ENCODE measurements around the gene PARVA. TPM values are rescaled to one million over a fixed set of nuclear protein-coding genes. Genes with fewer than 3 reads are reported as not detected.

Gene PARVA
- total and polyA plus RNA-seq, 8 donors, result 18.8 to 116 (median 43.0) TPM

DNA sequence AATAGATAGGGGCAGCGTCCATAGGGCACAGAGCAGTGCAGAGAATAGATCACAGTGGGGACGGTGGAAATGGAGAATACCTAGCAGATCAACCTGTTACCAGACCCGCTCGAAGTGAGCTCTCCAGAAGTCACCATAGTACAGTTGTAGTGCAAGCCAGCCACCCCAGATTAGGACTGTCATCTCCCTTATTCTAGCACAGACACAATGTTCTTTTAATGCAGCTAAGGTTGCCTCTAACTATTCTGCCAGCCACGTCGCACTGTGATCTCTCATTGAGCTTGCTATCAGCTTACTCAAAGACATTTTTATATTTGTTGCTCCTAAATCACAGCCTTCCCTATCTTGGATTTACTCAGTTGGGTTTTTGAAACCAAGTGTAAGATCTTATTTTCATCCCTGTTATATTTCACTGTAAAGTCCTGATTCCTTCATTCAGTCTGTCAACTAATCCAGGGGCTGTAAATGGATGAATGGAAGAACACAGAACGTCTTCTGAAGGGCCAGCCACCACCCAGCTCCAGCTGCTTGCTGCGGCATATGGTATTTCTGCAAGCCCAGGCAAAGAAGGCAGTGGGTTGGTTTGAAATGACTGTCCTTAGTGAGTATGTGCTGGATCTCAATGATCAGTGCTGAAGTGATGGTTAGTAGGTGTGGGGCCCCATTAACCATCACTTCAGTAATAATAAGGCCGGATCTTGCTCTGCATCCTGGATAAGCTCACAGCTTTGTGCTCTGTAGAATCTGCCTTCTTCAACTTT, 3.4 kb downstream of the PARVA start:
- DNase-seq, result no peak
- Histone ChIP-seq H3K36me3 (peaks cover 0 to 4% (median 0%) of the 10 kb centered on the region in 4 donors), H3K27ac (peak overlapping the region in 4 of 5 donors; percentile 1 to 98 (median 94)), H3K4me1 (peaks cover 4 to 53% (median 32%) of the 10 kb centered on the region in 4 donors), H3K27me3 (peaks cover 0 to 12% (median 0%) of the 10 kb centered on the region in 3 donors), H3K9me3 (no peaks in the 10 kb centered on the region), H3K4me3 (peak overlapping the region in 1 of 4 donors; percentile 8)
- TF ChIP-seq EP300 (IDR thresholded peaks at IDR 0.05), result no peak
- no peak for TF ChIP-seq CTCF (IDR thresholded peaks at IDR 0.05)
- intact Hi-C loops (cut with DNase I; ENCODE audit: low total_unique reads), result no loop called here
- 77 to 88% (median 86%) methylated on average over 9 of the region's 9 CpGs for WGBS, 5 donors

DNA sequence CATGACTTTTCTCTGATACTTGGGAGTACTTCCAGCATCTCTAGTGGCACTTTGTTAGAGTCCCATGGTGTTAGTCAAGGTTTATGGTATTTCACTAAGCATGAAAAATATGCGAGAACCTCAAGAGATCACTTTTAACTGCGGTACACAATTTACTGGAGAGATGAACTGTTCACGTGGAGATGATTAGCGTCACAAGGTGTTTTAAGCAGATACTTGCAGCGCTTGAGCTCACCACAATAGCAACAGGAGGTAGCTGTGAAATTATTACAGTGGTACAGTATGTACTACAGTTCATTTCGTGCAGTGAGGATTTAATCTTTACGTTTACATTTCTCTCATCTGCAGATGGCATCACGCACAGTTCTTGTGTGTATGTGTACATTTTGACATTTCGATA, 4.5 kb downstream of the PARVA start:
- DNase-seq, result no peak
- no peak for TF ChIP-seq CTCF (IDR thresholded peaks at IDR 0.05)
- peak; percentile 80 for TF ChIP-seq EP300 (IDR thresholded peaks at IDR 0.05)
- TF ChIP-seq POLR2AphosphoS5 (IDR thresholded peaks at IDR 0.05), result peak in 1 of 3 donors; percentile 62
- intact Hi-C loops (cut with DNase I; ENCODE audit: low total_unique reads), result no loop called here
- H3K27ac ChIP-seq, result peak overlapping the region in 2 of 5 donors; percentile 90 to 97
- no peaks in the 10 kb centered on the region for H3K9me3 ChIP-seq
- no peak overlapping the region for H3K4me3 ChIP-seq
- 79 to 89% (median 84%) methylated on average over 9 of the region's 9 CpGs for WGBS, 5 donors
- H3K27me3 ChIP-seq, result peaks cover 0 to 12% (median 0%) of the 10 kb centered on the region in 3 donors
- H3K36me3 ChIP-seq, result peaks cover 0 to 4% (median 0%) of the 10 kb centered on the region in 4 donors
- peaks cover 0 to 58% (median 33%) of the 10 kb centered on the region in 4 donors for H3K4me1 ChIP-seq

GRCh38 chr11:12382451-12382850, 5.1 kb downstream of the PARVA start:
- peaks cover 0 to 6% (median 0%) of the 10 kb centered on the region in 3 donors for H3K27me3 ChIP-seq
- no peak for DNase-seq
- peaks cover under 1 to 59% (median 32%) of the 10 kb centered on the region in 4 donors for H3K4me1 ChIP-seq
- 69 to 90% (median 82%) methylated on average over 1 of the region's 1 CpG for WGBS, 5 donors
- peak overlapping the region in 3 of 5 donors; percentile 22 to 97 (median 27) for H3K27ac ChIP-seq
- intact Hi-C loops (cut with DNase I; ENCODE audit: low total_unique reads), result no loop called here
- H3K9me3 ChIP-seq, result no peaks in the 10 kb centered on the region
- no peak overlapping the region for H3K4me3 ChIP-seq
- peaks cover 0 to 4% (median 0%) of the 10 kb centered on the region in 4 donors for H3K36me3 ChIP-seq
- TF ChIP-seq POLR2A (IDR thresholded peaks at IDR 0.05) (no peak), EP300 (IDR thresholded peaks at IDR 0.05) (no peak), CTCF (IDR thresholded peaks at IDR 0.05) (no peak), POLR2AphosphoS5 (IDR thresholded peaks at IDR 0.05) (no peak)

DNA sequence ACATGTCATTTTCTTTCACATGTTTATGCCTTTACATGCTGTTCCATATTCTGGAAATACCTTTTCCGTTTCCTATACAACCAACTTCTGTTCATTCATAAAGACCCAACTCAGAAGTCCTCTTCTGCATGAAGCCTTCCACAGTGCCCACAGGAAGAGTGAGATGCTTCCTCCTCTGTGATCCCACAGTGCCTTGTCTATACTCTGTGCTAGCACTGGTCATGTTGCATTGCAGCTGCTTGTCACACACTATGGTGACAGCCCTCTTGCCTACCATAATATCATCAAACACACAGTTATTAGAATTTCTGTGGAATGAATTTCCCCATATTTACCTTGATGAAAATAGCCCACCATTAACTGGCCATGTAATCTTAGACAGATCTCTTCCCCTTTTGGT, 8.9 kb downstream of the PARVA start:
- TF ChIP-seq CTCF (IDR thresholded peaks at IDR 0.05) (no peak), POLR2A (IDR thresholded peaks at IDR 0.05) (no peak), POLR2AphosphoS5 (IDR thresholded peaks at IDR 0.05) (no peak), EP300 (IDR thresholded peaks at IDR 0.05) (no peak)
- no peak overlapping the region for H3K4me3 ChIP-seq
- H3K27ac ChIP-seq, result peak overlapping the region in 4 of 5 donors; percentile 56 to 97 (median 68)
- no peaks in the 10 kb centered on the region for H3K27me3 ChIP-seq
- intact Hi-C loops (cut with DNase I; ENCODE audit: low total_unique reads), result no loop called here
- H3K36me3 ChIP-seq, result no peaks in the 10 kb centered on the region
- no peak for DNase-seq
- WGBS, 5 donors, result 84 to 94% (median 93%) methylated on average over 1 of the region's 1 CpG
- H3K9me3 ChIP-seq, result no peaks in the 10 kb centered on the region
- peaks cover 31 to 64% (median 47%) of the 10 kb centered on the region in 4 donors for H3K4me1 ChIP-seq

Measured in stomach (tissue), 9 donors.